Vagina (tissue), 2 donors: ENCODE results near the gene SULT1A4.
"Not testable (repeated sequence)": the region's sequence is repeated elsewhere in the genome, so short reads cannot be mapped to it uniquely, and the experiment has no call there.

Source experiments
- CTCF ChIP-seq, 3 experiments: fragments of 450-650 bp in 2 of 3; fragments of 200-600 bp in 1 of 3; sonication (generic) in 1 of 3; IDR thresholded peaks; one replicate each; pipeline ENCODE4 v1.5.1; 2017 to 2019; ENCODE audit warnings: antibody characterized with exemption in 3 of 3, mild to moderate bottlenecking in 2 of 3, moderate library complexity in 2 of 3
- POLR2AphosphoS5 ChIP-seq, 2 donors: sonication (generic); formaldehyde crosslinking; IDR thresholded peaks; one replicate each; pipeline ENCODE4 v1.9.0; 2017; ENCODE audit warnings: antibody characterized with exemption in 2 of 2, mild to moderate bottlenecking in 2 of 2, low read depth in 1 of 2; ENCODE audit not compliant: insufficient read depth in 1 of 2

- TF ChIP-seq POLR2AphosphoS5 (IDR thresholded peaks at IDR 0.05; ENCODE audit: insufficient read depth in 1 of 2, low read depth in 1 of 2); CTCF (IDR thresholded peaks at IDR 0.05): not testable (repeated sequence)
These were observed 4.9 kb upstream of the SULT1A4 start for GRCh38 chr16:29454828-29455227.
